ENCODE measurements around the gene ASB11.
"Not testable (repeated sequence)": the region's sequence is repeated elsewhere in the genome, so short reads cannot be mapped to it uniquely, and the experiment has no call there.

The ASB11 gene

GRCh38 chrX:15305899-15306298 lies 9.5 kb downstream of the ASB11 start:
- DNase-seq (ENCODE audit: low spot score) = not testable (repeated sequence)

DNA sequence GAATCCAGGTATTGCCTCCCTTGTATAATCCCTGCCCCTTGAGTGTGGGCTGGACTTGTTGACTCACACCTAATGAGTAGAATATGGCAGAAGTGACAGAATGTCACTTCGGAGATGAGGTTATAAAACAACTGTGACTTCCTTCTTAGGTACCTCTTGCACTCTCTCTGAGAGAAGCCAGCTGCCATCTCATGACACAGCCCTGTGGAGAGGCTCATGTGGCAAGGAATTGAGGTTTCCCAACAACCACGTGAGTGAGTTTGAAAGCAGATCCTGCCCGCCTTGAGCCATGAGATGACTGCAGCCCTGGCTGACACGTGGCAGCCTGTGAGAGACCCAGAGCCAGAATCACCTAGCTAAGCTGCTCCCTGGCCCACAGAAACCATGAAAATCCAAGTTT lies 13.5 kb downstream of the ASB11 start:
- no peak for DNase-seq (ENCODE audit: low spot score)

- DNase-seq (ENCODE audit: low spot score) = peak; percentile 32
Measured at GRCh38 chrX:15299941-15300851, 15.2 kb downstream of the ASB11 start.

- DNase-seq (ENCODE audit: low spot score) = no peak
Measured at GRCh38 chrX:15298780-15299179, 16.7 kb downstream of the ASB11 start.

DNA sequence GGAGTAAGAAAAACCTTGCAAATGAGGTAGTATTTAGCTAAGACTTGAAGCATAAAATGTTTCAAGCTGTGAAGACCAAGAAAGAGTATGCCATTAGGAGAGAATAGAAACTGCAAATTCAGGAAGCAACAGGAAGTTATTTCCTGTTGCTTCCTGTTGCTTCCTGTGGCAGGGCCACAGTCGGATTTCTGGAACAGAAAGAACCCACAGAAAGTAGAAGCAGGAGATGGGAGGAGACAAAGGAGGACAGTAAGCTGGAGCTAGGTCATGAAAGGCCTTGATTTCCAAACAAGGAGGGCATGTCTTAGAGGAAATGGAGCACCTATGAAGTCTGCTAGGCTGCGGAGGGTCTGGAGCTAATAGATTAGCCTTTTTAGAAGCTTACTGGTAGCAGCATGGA lies 17.2 kb downstream of the ASB11 start:
- DNase-seq (ENCODE audit: low spot score) = no peak

DNA sequence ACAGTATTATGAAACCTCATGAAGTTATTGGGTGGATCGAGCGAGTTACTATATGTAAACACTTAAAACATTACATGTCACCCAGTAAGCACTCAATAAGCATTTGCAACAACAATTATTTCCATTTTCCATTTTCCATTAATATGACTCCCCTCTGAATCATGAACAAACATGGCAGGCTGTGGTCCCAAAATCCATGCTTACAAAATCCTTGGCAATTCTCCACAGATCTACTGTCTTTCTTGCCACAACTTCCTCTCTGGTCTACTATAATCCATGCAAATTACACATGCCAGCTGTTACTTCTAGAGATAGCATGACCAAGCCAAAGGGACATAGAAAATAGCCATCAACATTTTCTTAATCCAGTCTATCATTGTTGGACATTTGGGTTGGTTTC lies 22.0 kb downstream of the ASB11 start:
- no peak for DNase-seq (ENCODE audit: low spot score)

DNA sequence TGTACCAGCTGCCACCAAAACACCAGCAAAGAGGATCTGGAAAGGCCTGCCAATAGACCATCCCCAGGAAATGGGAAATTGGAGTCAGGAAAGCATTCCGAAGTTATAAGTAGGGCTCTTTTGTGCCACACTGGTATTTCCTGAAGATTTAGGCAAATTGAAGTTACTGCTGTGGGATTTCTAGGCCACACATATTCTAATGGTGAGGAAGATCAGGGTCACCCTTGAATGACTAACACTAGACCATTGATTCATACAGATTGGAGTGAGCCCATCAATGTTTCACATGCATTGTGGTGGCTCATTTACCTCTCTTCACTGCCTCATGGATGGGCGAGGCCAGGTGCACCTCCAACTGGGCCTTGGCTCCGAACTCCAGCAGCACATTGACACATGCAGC lies 22.6 kb downstream of the ASB11 start:
- DNase-seq (ENCODE audit: low spot score) = no peak

DNA sequence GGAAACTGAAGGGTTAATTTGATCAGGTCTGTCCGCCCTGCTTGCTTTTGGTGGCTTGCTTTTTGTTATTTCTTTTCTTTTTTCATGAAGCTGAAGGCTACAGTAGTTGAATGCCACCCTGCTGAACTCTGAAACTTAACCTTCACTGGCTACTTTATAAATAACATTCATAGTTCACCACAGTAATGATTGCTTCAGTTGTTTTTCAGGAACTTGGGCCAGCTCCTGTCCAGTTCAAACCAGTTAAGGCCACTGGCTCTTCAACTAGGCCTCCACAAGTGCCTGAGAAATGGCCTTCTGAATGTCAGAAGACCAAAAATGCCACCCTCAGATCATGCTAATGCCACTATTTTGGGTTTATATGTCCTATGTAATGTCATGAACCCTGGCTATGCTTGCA lies 37.8 kb downstream of the ASB11 start:
- no peak for DNase-seq (ENCODE audit: low spot score)

DNA sequence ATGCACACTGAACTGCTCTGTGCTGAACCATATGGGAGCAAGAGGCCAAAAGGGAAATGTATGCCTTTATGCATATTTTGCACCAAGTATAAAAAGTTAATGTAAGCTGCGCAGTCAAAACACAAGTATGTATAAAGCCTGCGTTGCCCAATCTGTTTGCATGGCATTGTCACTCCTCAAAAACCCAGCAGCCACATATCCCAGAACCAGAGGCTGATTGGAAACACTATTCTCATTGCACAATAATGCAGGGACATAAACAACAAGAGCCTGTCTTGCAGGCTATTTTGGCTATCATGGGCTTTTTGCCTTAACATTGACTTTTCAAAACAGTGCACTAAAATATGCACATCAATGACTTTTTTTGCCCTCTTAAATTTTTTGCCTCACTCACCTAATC lies 40.5 kb downstream of the ASB11 start:
- no peak for DNase-seq (ENCODE audit: low spot score)

DNA sequence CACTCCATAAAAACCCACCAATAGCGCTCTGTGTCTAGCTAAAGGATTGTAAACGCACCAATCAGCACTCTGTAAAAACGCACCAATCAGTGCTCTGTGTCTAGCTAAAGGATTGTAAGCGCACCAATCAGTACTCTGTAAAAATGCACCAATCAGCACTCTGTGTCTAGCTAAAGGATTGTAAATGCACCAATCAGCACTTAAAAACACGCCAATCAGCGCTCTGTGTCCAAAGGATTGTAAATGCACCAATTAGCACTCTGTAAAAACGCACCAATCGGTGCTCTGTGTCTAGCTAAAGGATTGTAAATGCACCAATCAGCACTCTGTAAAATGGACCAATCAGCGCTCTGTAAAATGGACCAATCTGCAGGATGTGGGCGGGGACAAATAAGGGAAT lies 42.2 kb downstream of the ASB11 start:
- not testable (repeated sequence) for DNase-seq (ENCODE audit: low spot score)

- DNase-seq (ENCODE audit: low spot score) = no peak
Measured at GRCh38 chrX:15271757-15272156, 43.7 kb downstream of the ASB11 start.

GRCh38 chrX:15269618-15270521 lies 45.6 kb downstream of the ASB11 start, which contains the start of gene ASB9:
ASB9 (minus strand) TSS chrX:15270083; CDS start chrX:15269874, 209 bp downstream.
- no peak for DNase-seq (ENCODE audit: low spot score)

GRCh38 chrX:15269120-15269519 lies 46.3 kb downstream of the ASB11 start:
- DNase-seq (ENCODE audit: low spot score) = no peak

DNA sequence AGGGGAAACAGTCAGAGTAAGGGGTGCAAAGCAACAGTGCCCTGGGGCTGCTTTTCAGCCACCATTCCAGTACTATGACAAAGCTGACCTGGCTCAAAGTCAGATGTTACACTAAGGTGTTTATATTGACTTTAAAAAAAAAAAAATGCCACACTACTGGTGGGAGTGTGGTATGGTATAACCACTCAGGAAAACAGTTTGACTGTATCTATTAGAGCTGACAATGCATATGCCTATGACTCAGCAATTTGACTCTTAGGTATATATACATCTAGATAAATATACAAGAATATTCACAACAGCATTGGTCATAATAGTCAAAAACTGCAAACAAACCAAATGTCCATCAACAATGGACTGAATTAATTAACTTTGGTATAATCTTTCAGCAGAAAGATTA lies 60.6 kb downstream of the ASB11 start:
- no peak for DNase-seq (ENCODE audit: low spot score)

DNA sequence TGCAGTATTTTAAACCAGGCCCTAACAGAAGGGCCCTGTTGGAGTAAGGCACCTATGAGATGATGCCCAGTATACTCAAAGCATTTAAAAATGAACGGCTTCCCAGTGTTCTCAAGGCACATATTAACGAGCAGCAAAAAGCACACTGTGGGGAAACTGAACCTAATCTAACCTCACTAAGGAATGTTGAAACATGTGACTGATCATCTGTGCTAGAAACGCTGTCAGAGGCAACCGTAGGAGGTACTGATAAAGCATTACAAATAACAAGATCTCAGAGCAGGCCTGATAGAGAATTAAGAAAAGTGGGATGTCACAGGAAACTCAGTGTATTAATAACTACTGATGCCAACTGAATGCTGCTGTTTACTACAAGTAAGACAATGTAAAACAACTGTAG lies 69.5 kb downstream of the ASB11 start:
- DNase-seq (ENCODE audit: low spot score) = no peak

- no peak for DNase-seq (ENCODE audit: low spot score)
Measured at GRCh38 chrX:15244421-15244820, 71.0 kb downstream of the ASB11 start.

DNA sequence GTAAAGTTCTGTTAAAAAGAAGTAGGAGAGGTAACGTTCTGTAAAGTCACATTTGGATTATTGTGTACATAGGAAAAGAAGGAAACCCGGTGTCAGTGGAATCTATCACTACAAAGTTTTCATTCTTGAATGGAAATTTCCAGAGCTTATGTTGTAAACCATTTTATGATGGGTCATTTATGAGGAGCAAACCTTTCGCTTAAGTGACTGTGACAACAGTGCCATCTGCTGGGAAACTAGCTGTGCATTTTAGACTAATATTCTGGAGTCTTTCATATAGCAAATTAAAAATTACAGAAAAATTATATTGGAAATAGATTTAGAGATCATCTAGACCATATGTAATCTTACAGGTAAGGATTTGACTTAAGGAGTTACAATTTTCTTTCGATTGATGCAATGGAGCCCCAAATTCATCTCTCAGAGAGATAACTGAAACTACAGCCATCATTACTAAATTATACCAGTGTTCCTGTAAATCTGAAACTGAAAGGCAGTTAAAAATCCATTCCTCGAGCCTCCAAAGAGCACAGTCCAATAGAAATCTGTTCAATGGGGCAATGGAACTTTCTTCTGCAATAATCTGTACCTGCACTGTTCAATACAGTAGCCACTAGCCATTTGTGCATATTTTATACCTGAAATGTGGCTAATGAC lies 72.4 kb downstream of the ASB11 start:
- peak; percentile 25 for DNase-seq (ENCODE audit: low spot score)

- no peak for DNase-seq (ENCODE audit: low spot score)
Measured at GRCh38 chrX:15241301-15241700, 74.1 kb downstream of the ASB11 start.

DNA sequence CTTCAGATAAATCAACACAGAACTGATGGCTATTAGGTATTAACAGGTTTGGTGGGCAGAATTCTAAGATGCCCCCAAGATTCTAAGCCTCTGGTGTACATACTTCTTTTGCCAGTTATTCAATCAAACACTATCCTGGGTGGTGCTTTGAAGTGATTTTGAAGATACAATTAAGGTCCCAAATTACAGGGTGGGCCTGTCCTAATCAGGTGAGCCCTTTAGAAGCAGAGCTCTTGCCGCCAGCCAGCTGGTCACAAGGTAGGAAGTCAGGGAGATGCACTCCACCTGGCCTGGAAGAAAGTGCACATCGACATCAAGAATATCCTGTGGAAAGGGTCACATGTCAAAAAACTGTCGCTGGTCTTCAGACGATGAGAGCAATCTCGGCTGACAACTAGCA lies 75.0 kb downstream of the ASB11 start:
- no peak for DNase-seq (ENCODE audit: low spot score)

DNA sequence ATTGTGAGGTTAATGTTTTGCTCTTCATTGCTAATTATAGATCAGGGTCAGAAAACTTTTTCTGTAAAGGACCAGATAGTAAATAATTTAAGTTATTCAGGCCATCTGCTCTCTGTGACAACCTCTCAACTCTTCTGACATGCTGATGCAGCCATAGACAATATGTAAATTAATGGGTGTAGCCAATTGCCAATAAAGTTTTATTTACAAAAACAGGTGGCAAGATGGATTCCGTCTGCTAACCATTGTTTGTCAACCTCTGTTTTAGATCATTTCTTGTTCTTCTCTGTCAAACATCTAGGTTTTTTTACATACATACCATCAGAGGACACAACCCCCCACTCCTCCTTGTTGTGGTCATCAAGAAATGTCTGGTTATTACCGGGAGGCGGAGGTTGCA lies 79.3 kb downstream of the ASB11 start:
- no peak for DNase-seq (ENCODE audit: low spot score)

- DNase-seq (ENCODE audit: low spot score) = no peak
Measured at GRCh38 chrX:15235001-15235400, 80.4 kb downstream of the ASB11 start.
